ENCODE results near the gene SPTBN1.

Gene SPTBN1

GRCh38 chr2:54429054-54429453 is 27.1 kb upstream of the SPTBN1 start:
- Histone ChIP-seq H3K4me1 (ENCODE audit: insufficient read depth, low read length, severe bottlenecking) (no peaks in the 10 kb centered on the region), H3K27me3 (ENCODE audit: insufficient read depth, low read length) (no peaks in the 10 kb centered on the region), H3K9me3 (ENCODE audit: low read length) (no peaks in the 10 kb centered on the region), H3K9ac (ENCODE audit: low read length) (no peak overlapping the region), H3K27ac (ENCODE audit: low read depth, low read length, poor library complexity, severe bottlenecking) (no peak overlapping the region), H3K9me2 (ENCODE audit: low read depth, low read length) (no peaks in the 10 kb centered on the region), H4K20me1 (ENCODE audit: insufficient read depth, low read length) (no peaks in the 10 kb centered on the region), H3K4me2 (ENCODE audit: low read length) (no peak overlapping the region), H3F3A (ENCODE audit: insufficient read depth, low read length) (no peaks in the 10 kb centered on the region), H3K36me3 (ENCODE audit: insufficient read depth, low read length) (no peaks in the 10 kb centered on the region), H3K79me2 (ENCODE audit: insufficient read depth, low read length) (no peaks in the 10 kb centered on the region), H2AFZ (ENCODE audit: low read length) (no peak overlapping the region), H3K4me3 (ENCODE audit: low read depth, low read length, poor library complexity, severe bottlenecking) (no peak overlapping the region)
- TF ChIP-seq CTCF (IDR thresholded peaks at IDR 0.05; ENCODE audit: low read length) (no peak), EZH2 (IDR thresholded peaks at IDR 0.05; ENCODE audit: borderline replicate concordance, low read length) (no peak)

GRCh38 chr2:54429811-54430551 is 26.1 kb upstream of the SPTBN1 start:
- no peak for TF ChIP-seq CTCF (IDR thresholded peaks at IDR 0.05; ENCODE audit: low read length)
- no peak for TF ChIP-seq EZH2 (IDR thresholded peaks at IDR 0.05; ENCODE audit: borderline replicate concordance, low read length)
- H3K79me2 ChIP-seq (ENCODE audit: insufficient read depth, low read length), result no peaks in the 10 kb centered on the region
- H3K4me3 ChIP-seq (ENCODE audit: low read depth, low read length, poor library complexity, severe bottlenecking), result no peak overlapping the region
- no peaks in the 10 kb centered on the region for H3K27me3 ChIP-seq (ENCODE audit: insufficient read depth, low read length)
- H3K9me3 ChIP-seq (ENCODE audit: low read length), result no peaks in the 10 kb centered on the region
- H3K4me2 ChIP-seq (ENCODE audit: low read length), result no peak overlapping the region
- no peak overlapping the region for H3K27ac ChIP-seq (ENCODE audit: low read depth, low read length, poor library complexity, severe bottlenecking)
- H3K36me3 ChIP-seq (ENCODE audit: insufficient read depth, low read length), result no peaks in the 10 kb centered on the region
- no peaks in the 10 kb centered on the region for H3K9me2 ChIP-seq (ENCODE audit: low read depth, low read length)
- H4K20me1 ChIP-seq (ENCODE audit: insufficient read depth, low read length), result no peaks in the 10 kb centered on the region
- no peaks in the 10 kb centered on the region for H3K4me1 ChIP-seq (ENCODE audit: insufficient read depth, low read length, severe bottlenecking)
- H2AFZ ChIP-seq (ENCODE audit: low read length), result no peak overlapping the region
- H3F3A ChIP-seq (ENCODE audit: insufficient read depth, low read length), result no peaks in the 10 kb centered on the region
- no peak overlapping the region for H3K9ac ChIP-seq (ENCODE audit: low read length)

GRCh38 chr2:54430649-54431048 is 25.5 kb upstream of the SPTBN1 start:
- TF ChIP-seq EZH2 (IDR thresholded peaks at IDR 0.05; ENCODE audit: borderline replicate concordance, low read length), result no peak
- no peak for TF ChIP-seq CTCF (IDR thresholded peaks at IDR 0.05; ENCODE audit: low read length)
- Histone ChIP-seq H3K4me2 (ENCODE audit: low read length) (no peak overlapping the region), H3K36me3 (ENCODE audit: insufficient read depth, low read length) (no peaks in the 10 kb centered on the region), H3K27me3 (ENCODE audit: insufficient read depth, low read length) (no peaks in the 10 kb centered on the region), H3F3A (ENCODE audit: insufficient read depth, low read length) (no peaks in the 10 kb centered on the region), H3K4me1 (ENCODE audit: insufficient read depth, low read length, severe bottlenecking) (no peaks in the 10 kb centered on the region), H3K9ac (ENCODE audit: low read length) (no peak overlapping the region), H2AFZ (ENCODE audit: low read length) (no peak overlapping the region), H3K9me2 (ENCODE audit: low read depth, low read length) (no peaks in the 10 kb centered on the region), H3K27ac (ENCODE audit: low read depth, low read length, poor library complexity, severe bottlenecking) (no peak overlapping the region), H4K20me1 (ENCODE audit: insufficient read depth, low read length) (no peaks in the 10 kb centered on the region), H3K4me3 (ENCODE audit: low read depth, low read length, poor library complexity, severe bottlenecking) (no peak overlapping the region), H3K9me3 (ENCODE audit: low read length) (no peaks in the 10 kb centered on the region), H3K79me2 (ENCODE audit: insufficient read depth, low read length) (no peaks in the 10 kb centered on the region)

Data from OCI-LY1 (cell line).